Kidney (tissue), 14 donors: ENCODE results near the gene ALDH1L2. TPM values are rescaled to one million over a fixed set of nuclear protein-coding genes. Genes with fewer than 3 reads are reported as not detected.

Experiments used
- DNase-seq, 5 donors: peaks; one replicate each; pipeline ENCODE4 v3.0.0-alpha.2; 2013 to 2020
- FAIRE-seq: peaks from 2 replicates; lab custom pipeline; 2012; peaks lifted over from hg19 to GRCh38; lab: Jason Lieb, UNC
- H3K27ac ChIP-seq, 2 donors: one replicate each; pipeline ENCODE4 v1.7.0; 2013; ENCODE audit warnings: low read depth in 2 of 2, low read length in 2 of 2, inconsistent platforms in 1 of 2
- H3K27me3 ChIP-seq: one replicate; pipeline ENCODE4 v1.7.1; 2013; ENCODE audit warnings: low read length, inconsistent platforms; ENCODE audit not compliant: control insufficient read depth, insufficient read depth
- H3K36me3 ChIP-seq, 3 donors: one replicate each; pipeline versions ENCODE4 v1.7.0 to v1.7.1; 2013; ENCODE audit warnings: low read length in 3 of 3, control low read depth in 1 of 3, inconsistent platforms in 1 of 3; ENCODE audit not compliant: insufficient read depth in 3 of 3, control insufficient read depth in 2 of 3
- H3K4me1 ChIP-seq, 3 donors: one replicate each; pipeline versions ENCODE4 v1.7.0 to v1.7.1; 2013; ENCODE audit warnings: low read length in 3 of 3, inconsistent platforms in 1 of 3, low read depth in 1 of 3; ENCODE audit not compliant: control insufficient read depth in 2 of 3, insufficient read depth in 2 of 3
- H3K4me3 ChIP-seq, 3 donors: one replicate each; pipeline versions ENCODE4 v1.7.0 to v1.8.1; 2013; ENCODE audit warnings: low read length in 3 of 3, control low read depth in 1 of 3, inconsistent platforms in 1 of 3
- H3K9ac ChIP-seq, 3 donors: one replicate each; pipeline versions ENCODE4 v1.7.0 to v1.7.1; 2013; ENCODE audit warnings: low read length in 3 of 3, control low read depth in 1 of 3, inconsistent platforms in 1 of 3
- H3K9me3 ChIP-seq, 3 donors: one replicate each; pipeline versions ENCODE4 v1.7.0 to v1.7.1; 2013; ENCODE audit warnings: low read length in 3 of 3, control low read depth in 1 of 3, inconsistent platforms in 1 of 3; ENCODE audit not compliant: control insufficient read depth in 2 of 3, insufficient read depth in 1 of 3
- intact Hi-C: fragments of 100-400 bp; cut with DNase I; formaldehyde crosslinking; loops from one replicate; pipeline ENCODE4 v1.11.1; 2022
- polyA plus RNA-seq: library from polyadenylated mRNA; stranded (reverse); fragments of 350-450 nt; fragmentation: Illumina TruSeq; extraction: RNeasy Lipid Tissue Mini Kit (QIAGEN cat#74804); gene quantifications from one replicate; pipeline ENCODE4 v1.2.3, GENCODE V29; 2014; ENCODE audit warnings: low read depth, low replicate concordance; ENCODE audit not compliant: insufficient read depth
- total RNA-seq: library from RNA; stranded (reverse); fragmentation: NEBNext Ultra II Directional; extraction: Animal tissue kit (Norgen Biotek cat#: 25700); gene quantifications from one replicate; pipeline ENCODE4 v1.2.1, GENCODE V29; 2021
- TF ChIP-seq, protein P1 (sequence below): IDR thresholded peaks from 3 replicates; pipeline ENCODE4 v1.5.1; 2012; ENCODE audit warnings: mild to moderate bottlenecking, moderate library complexity, borderline replicate concordance; ENCODE audit not compliant: insufficient read depth; ENCODE audit errors: extremely low read depth
- donor health status: control.
- donor health status: control.
- donor health status: control.
- donor health status: control.
- donor health status: control.
- donor health status: DM: yes; HTN: yes; CAD: no.
- donor health status: Normal renal cell carcinoma (clear cell type).

ALDH1L2 gene
- total and polyA plus RNA-seq, 2 donors from 2014 or later = 0.28 to 17.2 TPM

DNA sequence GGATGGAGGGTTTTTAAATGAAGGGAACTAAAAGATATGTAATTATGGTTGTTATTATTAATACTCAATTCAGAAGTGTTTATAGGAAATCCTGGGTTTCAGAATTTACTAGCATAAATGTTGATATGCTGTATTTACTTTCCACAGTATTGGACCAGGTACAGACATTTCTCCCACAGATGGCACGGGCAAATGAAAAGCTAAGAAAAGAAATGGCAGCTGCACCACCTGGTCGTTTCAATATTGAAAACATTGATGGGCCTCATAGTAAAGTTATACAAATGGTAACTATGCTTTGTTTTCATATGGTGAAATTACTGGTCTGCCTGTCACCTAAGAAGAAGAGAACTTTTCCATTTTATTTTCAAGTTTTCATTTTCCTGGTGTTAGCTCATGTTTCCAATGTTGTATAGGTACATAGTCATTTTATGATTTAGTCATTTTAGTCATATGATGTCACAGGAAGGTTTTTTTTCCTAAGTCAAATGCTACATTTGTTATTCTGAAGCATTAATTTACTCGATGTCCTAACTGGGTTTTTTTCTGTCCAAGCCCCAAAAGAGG lies 92.6 kb downstream of the ALDH1L2 start:
- TF ChIP-seq, protein P1, sequence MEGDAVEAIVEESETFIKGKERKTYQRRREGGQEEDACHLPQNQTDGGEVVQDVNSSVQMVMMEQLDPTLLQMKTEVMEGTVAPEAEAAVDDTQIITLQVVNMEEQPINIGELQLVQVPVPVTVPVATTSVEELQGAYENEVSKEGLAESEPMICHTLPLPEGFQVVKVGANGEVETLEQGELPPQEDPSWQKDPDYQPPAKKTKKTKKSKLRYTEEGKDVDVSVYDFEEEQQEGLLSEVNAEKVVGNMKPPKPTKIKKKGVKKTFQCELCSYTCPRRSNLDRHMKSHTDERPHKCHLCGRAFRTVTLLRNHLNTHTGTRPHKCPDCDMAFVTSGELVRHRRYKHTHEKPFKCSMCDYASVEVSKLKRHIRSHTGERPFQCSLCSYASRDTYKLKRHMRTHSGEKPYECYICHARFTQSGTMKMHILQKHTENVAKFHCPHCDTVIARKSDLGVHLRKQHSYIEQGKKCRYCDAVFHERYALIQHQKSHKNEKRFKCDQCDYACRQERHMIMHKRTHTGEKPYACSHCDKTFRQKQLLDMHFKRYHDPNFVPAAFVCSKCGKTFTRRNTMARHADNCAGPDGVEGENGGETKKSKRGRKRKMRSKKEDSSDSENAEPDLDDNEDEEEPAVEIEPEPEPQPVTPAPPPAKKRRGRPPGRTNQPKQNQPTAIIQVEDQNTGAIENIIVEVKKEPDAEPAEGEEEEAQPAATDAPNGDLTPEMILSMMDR = no peak
- H3K27me3 ChIP-seq = no peaks in the 10 kb centered on the region
- intact Hi-C loops = no loop called here
- H3K4me1 ChIP-seq = peaks cover 0 to 8% (median 3%) of the 10 kb centered on the region in 3 donors
- no peak for FAIRE-seq
- no peaks in the 10 kb centered on the region for H3K9me3 ChIP-seq
- H3K9ac ChIP-seq = no peak overlapping the region
- peaks cover 7 to 10% (median 10%) of the 10 kb centered on the region in 3 donors for H3K36me3 ChIP-seq
- no peak for DNase-seq
- no peak overlapping the region for H3K4me3 ChIP-seq
- H3K27ac ChIP-seq = no peak overlapping the region

DNA sequence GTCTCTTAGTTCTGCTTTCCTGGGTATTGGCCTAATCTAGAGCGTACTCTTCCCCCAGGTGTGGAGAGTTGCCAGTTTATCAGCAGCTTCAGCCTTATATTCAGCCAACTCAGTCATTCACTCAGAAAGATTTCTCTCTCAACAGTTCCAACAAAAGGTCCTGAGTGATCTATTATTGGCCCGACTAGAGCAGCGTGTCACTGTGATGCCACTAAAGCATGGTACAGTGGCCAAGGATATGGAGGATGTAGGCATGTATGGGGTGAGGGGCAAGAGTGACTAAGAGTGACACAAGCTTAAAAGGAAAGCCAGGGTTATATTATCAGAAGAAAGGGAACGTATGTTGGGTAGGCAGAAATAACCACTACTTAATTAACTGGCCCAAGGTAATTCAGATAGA lies 93.3 kb downstream of the ALDH1L2 start:
- no peak for FAIRE-seq
- Histone ChIP-seq H3K36me3 (peaks cover 5 to 10% (median 10%) of the 10 kb centered on the region in 3 donors), H3K27ac (no peak overlapping the region), H3K4me3 (no peak overlapping the region), H3K9me3 (no peaks in the 10 kb centered on the region), H3K4me1 (peaks cover 0 to 8% (median 3%) of the 10 kb centered on the region in 3 donors), H3K27me3 (no peaks in the 10 kb centered on the region), H3K9ac (no peak overlapping the region)
- TF ChIP-seq, protein P1 = no peak
- intact Hi-C loops = no loop called here
- no peak for DNase-seq

DNA sequence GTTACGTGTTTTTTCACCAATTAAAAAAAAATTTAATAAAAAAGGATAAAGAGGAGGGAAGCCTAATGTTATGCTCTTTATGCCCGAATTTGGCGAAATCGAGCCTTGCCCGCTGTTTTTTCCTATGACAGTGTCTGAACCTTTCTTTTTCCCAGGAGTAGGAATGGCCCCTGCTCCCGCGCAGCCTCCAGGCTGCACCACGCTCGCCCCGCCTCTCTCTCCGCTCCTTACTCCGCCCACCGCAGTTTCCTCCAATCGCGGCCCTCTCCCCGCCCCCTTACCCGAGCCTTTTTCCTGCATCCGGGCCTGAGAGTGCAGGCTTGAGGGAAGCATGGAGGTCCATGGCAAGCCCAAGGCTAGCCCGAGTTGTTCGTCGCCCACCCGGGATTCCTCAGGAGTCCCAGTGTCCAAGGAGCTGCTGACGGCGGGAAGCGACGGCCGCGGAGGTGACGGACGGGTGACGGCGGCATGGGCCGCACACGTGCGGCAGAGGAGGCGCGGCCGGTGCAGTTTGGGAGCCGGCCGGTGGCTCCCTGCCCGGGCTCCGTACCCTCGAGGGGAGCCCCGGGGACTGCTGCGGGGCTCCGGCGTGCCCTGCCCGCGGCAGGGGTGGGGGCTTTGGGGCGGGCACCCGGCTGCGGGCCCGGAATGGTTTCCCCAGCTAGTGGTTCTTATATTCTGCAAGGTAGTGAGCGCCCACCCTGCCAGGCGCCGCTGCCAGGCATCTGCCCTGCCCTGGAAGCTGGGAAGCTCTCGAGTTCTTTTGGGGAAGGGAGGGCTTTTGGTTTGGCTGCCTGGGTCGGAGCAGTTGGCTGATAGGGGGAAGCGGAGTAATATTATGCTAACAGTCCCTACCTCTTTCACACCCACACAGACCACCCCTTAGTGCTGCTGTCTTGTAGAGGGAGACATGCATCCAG lies 98.0 kb downstream of the ALDH1L2 start, which contains the start of gene NOPCHAP1:
Gene NOPCHAP1, plus strand, starts transcription at position 295 of the 920 bp plus-strand sequence. Its CDS starts 37 bp downstream, at position 332.
- H3K9me3 ChIP-seq = no peaks in the 10 kb centered on the region
- H3K36me3 ChIP-seq = peaks cover 0 to 3% (median 1%) of the 10 kb centered on the region in 3 donors
- H3K27me3 ChIP-seq = no peaks in the 10 kb centered on the region
- intact Hi-C loops = no loop called here
- H3K4me1 ChIP-seq = peaks cover 0 to 8% (median 3%) of the 10 kb centered on the region in 3 donors
- DNase-seq (peak; percentile 95 to 97 (median 96)), FAIRE-seq (no peak)
- H3K27ac ChIP-seq = no peak within 1 kb of the TSS
- TF ChIP-seq, protein P1 = no peak
- peak within 1 kb of the TSS; percentile 56 to 74 (median 69) for H3K4me3 ChIP-seq
- H3K9ac ChIP-seq = peak within 1 kb of the TSS in 2 of 3 donors; percentile 43 to 67
